SIG-M5 (cell line): ENCODE data around the gene TRIM41.

ENCODE experiments used
- DNase-seq: peaks from one replicate; lab custom pipeline; 2025; lab: John Stamatoyannopoulos, UW

The TRIM41 gene

DNA sequence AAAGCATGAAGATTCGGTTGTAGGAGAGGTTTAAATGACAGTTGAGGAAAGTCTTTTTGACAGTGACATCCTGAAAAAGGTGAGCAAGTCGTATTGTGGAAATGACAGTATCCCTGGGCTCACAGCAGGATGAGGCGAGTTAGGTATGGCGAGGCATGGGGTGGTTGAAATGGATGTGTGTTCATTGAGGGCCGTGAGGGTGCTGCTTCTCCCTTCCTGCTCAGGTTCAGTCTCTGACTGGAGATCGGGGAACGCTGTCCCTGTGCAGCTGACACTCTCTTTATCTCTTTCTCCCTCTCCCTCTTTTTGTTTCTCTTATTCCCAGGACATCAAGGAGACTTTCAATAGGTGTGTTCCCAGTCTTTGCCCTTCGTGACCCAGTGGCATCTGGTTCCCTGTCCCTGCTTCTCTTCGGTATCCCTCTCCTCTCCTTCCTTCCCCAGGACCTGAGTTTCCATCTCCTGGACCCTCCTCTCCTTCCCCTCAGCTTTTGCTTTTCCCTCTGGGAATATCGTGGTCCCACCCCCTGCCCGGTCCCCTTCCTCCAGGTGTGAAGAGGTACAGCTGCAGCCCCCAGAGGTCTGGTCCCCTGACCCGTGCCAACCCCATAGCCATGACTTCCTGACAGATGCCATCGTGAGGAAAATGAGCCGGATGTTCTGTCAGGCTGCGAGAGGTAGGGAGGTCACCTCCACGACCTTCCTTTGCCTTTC is 10.2 kb downstream of the TRIM41 start:
- DNase-seq, result no peak

DNA sequence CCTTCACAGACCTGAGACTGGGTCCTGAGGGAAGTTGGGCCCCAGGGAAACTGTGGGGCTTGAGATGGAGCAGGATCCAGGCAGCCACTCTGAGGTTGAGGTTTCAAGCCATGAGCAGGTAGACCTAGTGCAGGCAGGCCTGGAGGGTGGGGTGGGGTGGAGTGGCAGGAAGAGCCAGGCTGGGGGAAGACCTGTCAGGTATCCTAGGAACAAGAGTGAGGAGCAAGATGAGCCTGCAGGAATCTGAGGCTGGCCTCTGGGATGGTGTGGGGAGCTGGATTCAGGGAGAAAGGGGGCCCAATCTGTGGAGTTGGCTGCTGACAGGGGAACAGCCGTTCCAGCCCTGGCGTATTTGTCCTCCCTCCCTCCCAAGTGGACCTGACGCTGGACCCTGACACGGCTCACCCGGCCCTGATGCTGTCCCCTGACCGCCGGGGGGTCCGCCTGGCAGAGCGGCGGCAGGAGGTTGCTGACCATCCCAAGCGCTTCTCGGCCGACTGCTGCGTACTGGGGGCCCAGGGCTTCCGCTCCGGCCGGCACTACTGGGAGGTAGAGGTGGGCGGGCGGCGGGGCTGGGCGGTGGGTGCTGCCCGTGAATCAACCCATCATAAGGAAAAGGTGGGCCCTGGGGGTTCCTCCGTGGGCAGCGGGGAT is 10.8 kb downstream of the TRIM41 start:
- no peak for DNase-seq

DNA sequence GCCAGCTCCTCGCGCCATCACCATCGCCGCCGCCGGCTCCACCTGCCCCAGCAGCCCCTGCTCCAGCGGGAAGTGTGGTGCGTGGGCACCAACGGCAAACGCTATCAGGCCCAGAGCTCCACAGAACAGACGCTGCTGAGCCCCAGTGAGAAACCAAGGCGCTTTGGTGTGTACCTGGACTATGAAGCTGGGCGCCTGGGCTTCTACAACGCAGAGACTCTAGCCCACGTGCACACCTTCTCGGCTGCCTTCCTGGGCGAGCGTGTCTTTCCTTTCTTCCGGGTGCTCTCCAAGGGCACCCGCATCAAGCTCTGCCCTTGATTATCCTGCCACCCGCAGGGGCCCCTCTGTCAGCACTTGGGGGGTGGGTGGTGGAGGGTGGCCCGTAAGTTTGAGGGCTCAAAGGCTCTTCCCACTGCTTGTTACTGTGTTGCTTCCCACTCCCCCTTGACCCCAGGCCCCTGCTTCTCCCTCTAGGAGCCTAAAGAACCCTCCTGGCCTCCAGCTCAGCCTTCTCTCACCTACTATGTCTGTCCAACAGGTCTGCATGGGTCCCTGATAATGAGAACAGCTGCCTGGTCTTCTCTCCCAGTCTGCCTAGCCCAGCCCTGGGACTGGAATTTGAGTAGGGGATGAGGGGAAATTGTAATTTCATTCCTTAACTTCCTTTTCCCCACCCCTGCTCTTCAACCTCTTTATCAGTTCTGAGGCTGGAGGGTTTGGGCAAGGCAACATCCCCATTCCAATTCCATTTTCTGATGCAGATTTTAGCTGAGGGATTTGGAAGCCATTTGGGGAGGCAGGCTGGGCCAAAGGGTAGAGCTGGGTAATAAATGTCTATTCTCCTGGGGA is 11.6 kb downstream of the TRIM41 start:
- no peak for DNase-seq

DNA sequence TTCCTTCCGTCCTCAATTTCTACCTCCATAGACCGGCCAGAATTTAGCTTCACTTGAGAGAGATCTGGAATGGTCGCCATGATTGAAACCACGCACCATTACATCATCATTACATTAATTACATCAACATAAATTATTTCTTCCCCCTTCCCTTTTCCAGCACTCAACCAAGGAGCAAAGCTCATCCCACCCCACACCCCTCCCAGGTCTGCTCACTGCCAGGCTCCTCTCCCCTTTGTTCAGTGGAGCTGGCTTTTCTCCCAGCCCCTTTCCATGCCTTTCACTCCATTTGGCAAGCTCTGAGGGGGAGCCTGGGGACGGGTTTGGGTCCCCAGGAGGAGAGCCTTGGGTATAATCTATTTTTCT is 12.2 kb downstream of the TRIM41 start:
- no peak for DNase-seq

DNA sequence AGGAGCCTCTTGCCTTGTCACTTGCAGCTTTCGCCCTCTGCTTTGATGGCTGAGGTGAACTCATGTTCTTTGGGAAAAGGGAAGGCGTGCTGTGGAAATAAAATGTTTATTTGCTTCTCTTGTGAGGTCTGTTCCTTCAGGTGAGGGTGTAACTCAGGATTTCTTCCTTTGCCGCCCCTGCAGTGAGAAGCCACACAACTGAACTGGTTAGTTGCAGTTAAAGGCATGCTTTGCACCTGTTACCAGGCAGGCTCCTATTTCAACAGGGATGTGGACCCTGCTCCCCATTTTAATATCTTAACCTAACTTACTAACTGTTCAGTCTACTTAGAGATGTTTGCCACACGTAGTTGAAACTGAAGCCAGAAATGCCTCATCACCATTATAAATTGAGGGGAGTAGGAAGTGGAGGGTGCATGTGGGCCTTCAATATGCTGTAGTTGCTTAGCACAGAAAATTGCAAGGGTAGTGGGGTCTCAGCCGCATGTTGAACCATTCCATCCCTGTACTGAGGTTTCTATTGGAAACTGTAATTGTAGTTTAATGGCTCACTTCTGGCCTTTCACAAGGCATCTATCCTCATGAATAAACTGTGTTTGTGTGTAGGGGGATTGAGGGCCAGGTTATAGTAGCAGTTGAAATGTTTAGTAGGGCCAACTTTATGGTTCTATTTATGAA is 12.7 kb downstream of the TRIM41 start:
- no peak for DNase-seq

DNA sequence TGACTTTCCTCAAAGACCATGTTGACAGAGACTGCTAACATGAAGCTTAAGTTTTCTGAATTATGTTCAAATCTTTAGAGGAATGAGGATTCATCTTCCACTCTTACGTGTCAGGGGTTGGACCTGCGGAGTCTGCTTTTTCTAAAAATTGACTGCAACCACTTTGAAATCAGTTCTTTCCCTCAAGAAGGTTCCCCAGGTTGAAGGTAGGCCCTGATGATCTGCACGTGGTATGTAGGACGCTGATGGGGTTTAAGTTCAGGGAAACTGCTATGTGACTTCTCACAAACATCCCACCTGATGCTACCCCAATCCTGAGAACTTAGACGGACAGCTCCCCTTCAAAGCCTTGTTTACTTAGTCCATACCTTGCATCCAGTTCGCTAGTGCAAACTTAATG is 13.4 kb downstream of the TRIM41 start:
- DNase-seq, result no peak

DNA sequence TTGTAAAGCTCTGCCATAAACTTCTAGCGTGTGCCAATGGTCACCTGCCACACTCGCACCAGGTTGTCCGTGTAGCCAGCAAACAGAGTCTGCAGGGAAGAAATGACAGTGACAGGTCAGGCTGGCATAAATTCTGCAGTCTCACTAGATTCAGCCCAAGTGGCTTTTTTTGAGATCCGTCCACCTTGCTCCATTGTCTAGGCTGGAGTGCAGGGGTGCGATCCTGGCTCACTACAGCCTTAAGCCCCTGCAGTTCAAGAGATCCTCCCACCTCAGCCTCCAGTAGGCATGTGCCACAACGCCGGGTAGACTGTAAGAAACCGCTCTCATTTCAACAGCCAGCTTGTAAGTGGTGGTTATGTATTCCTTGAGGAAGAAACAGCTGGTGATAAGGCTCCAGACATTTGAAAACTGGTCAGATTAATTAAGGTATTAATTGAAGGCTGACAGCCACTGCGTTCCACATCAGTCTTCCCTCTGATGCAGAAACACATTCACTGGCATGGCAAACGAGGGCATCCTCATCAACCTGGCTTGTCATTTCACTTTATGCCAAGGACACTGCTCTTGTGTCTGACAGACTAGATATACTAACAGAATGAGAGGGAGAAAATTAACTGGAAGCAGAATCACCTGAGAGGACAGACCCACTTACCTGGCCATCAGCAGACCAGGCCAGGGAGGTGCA is 14.0 kb downstream of the TRIM41 start:
- DNase-seq, result no peak

DNA sequence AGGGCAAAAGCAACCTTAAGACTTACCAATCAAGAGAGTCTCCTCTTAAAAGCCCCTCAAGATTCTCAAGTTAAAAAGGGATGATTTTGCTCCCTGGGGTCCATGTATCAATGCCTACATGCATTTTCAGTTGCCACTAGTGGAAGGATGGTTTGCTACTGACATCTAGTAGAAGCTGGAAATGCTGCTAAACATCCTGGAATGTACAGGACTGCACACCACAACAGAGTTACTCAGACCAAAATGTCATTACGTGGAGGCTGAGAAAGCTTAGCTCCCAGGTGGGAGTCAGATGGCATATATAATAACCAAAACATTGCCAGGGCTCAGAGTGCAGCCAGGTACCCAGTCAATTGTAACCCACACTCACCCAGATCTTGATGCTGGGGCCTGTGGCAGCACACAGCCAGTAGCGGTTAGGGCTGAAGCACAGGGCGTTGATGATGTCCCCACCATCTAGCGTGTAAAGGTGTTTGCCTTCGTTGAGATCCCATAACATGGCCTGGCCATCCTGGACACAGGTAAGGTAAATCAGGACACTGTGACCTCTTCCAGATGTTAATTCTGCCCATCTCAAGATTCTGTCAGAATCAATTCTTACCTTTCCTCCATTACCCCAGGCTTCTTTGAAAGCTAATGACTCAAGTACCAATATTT is 14.8 kb downstream of the TRIM41 start:
- DNase-seq, result no peak

DNA sequence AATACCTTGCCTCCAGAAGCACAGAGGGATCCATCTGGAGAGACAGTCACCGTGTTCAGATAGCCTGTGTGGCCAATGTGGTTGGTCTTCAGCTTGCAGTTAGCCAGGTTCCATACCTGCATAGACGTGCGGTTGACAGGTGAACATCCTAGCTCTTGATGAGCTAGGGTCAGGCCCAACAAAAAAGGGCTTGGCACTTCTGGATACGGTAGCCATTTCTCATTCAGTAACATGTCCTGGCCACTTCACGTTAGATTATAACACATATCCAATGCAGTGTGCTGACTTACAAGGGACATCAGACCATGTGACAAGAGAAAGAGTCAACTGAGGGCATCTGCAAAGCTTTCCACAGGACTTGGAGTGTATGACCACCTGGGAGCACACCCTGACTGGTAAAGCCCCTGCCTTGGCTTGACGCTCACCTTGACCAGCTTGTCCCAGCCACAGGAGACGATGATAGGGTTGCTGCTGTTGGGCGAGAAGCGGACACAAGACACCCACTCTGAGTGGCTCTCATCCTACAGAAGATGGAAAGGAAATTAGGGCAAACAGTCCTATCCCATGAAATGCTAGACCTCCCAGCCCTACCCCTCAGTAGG is 16.1 kb downstream of the TRIM41 start:
- DNase-seq, result no peak

DNA sequence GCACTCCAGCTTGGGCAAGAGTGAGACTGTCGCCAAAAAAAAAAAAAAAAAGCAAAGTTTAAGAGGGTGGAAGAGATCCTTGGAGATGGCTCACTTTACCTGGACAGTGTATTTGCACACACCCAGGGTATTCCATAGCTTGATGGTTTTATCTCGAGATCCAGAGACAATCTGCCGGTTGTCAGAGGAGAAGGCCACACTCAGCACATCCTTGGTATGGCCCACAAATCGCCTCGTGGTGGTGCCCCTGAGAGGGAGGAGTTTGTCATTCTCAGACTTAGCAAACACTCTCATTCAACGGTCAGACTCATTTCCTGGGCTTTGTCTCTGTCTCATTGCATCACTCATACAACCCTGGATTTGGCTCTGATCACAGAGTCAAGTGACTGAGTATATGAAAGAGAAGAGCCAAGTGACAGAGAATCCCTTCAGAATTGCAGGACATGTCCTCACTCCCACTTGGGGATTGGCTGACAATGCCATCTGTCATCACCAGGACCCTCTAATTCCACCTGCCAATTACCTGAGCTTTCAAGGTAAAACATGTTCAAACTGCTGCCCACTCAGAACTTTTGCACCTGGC is 18.4 kb downstream of the TRIM41 start:
- no peak for DNase-seq

DNA sequence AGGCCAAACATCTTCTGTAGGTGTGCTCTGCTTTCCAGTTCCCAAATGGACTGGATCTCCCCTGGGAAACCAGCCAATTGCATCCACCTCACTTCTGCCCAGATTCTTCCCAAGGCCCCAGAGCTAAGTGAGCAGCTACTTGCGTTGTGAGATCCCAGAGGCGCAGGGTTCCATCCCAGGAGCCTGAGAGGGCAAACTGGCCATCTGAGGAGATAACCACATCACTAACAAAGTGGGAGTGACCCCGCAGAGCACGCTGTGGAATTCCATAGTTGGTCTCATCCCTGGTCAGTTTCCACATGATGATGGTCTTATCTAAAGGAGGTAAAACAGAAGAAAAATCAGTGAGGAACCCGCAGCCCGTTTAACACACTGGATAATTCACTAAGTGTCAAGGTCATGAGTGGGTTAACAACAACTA is 19.0 kb downstream of the TRIM41 start:
- no peak for DNase-seq

DNA sequence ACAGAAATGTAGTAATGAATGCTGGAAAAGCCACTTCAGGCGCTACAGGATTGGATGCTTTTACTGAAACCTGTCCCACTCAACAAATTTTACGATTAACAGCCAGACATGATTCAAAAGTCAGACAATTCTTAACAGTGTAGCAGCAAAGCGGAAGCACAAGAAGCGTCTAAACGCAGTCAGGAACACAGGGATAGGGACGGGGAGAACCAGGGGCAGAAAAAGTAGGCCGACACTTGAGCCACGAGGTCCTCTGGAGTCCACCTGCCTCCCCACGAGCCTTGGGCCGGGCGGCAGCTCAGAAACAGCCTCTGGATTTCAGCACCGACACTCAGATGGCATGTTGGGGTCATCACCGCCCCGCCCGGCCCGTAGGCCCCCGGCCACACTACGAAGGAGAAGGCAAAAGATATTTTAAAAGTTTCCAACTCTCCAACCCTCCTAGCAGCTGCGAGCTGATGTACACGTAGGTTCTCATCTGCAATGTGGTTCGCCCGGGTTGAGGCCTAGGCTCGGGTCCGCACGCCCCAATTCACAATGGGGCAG is 20.0 kb downstream of the TRIM41 start:
- no peak for DNase-seq

DNA sequence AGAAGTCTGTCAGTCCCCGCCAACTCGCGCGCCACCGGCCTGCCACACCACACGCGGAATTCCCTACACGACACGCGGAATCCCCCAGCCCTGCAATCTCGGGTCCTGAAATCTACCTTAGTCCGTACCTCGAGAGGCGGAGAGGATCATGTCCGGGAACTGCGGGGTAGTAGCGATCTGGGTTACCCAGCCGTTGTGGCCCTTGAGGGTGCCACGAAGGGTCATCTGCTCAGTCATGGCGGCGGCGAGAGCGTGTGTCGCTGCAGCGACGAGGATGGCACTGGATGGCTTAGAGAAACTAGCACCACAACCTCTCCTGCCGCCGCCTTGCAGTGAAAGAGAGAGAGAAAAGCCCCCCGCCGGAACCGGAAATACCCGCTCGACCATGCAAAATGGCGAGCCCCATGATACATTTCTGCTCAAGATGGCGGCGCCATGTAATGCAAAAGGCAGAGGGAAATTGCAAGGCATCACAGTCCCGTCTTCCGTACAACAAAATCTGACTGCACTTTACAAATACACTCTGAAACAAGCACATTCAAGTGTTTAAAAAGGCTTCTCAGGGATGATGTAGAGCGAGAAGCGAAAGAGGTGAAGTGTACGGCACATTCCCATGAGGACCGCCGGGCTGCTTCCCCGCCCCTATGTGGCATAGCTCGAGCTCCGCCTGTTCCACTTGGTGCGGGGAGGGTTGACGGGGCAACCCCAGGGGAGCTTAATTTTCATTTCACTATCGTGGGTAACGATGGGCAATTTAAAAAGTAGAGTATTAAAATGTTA is 20.7 kb downstream of the TRIM41 start, which contains the start of gene RACK1:
TSS of gene RACK1 (minus strand) at position 343 of the 780 bp plus-strand sequence. CDS start at position 237, 106 bp downstream.
- DNase-seq, result no peak

DNA sequence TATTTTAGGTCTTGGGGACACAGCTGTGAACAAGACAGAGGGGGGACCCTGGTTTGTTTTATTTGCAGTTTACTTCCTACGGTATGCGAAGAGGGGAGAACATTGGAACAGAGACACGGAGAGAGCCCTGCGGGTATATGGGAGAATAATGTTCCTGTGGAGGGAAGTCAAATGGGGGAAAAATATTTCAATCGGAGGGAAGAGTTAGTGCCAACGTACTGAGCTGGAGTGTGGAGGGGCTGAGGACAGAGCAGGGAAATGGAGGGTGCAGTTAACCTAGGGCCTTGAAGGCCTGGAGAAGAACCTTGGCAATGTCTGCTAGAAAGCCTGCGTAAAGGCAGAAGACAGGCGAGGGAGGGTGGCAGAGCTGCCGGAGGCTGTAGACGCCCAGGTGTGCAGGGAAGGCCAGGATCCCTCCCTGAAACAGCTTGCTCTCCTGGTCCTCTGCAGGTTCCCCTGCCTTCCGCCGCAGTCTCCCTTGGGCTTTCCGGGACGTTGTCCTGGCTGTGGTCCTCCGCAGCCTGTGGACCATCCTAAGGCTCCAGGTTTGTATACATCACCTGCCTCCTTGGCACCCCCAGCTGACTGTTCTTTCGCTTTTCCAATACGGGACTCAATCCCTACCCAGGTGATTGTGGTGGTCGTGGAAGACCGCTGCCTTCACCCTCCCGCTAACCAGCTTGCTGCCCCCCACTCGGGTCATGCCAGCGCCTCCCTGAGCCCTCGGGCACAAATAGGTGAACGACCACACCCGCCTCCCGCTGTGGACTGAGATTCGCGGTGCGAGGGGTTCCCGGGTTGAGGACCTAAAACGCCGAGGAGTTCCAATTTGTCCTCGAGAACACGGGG is 22.6 kb downstream of the TRIM41 start:
- no peak for DNase-seq

DNA sequence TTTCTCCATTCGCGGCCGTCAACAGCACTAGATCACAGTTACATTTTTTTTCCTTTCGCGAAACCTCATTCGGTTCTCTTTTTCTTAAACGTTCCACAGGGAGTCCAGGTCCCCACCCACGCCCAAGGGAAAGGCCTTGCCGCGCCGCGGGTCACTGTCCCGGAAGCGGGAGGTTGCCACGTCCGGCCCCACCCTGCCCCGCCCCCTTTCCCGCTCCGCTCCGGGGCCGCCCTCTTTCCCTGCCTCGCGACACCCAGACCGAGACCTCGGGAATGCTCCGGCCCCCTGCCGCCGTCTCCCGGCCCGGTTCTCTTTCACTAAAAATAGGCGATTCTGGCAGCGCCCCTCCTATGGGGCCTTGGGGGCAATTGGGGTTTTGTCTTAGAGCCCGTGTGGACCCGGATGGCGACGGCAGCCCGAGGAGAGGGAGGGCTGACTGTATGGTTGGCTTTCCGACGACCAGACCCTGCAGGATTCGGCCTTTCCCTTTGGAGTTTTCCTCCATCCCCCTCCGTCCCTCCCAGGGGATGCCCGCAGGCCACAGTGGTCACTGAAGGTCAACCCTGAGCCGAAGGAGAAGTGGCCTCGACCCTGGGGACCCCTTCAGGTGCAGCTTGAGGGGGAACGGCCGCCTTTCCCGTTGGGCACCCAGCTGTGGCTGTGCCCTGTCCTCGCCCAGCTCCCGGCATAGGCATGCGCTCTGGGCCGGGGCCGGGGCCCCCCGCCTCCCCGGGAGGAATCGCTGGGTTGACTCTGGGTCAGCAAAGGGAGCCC is 23.4 kb downstream of the TRIM41 start:
- DNase-seq, result no peak

DNA sequence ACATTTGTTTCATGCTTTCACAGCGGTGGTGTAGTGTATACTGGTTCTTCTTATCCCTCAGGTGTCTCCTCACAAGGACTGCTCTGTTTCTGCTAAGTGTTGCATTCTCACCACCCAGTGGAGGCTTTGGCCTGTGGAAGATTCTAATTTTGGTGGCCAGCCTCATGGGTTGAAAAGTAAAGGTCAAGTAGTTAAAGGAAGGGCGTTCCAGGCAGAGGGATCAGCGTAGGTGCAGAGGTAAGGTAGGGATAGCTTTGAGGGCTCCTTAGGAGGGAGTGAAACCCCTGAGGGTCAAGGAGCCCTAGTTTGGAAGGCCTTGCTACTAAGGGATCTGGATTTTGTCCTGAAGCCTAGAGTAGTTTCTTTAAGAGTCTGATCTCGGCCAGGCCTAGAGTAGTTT is 25.2 kb downstream of the TRIM41 start:
- DNase-seq, result no peak

DNA sequence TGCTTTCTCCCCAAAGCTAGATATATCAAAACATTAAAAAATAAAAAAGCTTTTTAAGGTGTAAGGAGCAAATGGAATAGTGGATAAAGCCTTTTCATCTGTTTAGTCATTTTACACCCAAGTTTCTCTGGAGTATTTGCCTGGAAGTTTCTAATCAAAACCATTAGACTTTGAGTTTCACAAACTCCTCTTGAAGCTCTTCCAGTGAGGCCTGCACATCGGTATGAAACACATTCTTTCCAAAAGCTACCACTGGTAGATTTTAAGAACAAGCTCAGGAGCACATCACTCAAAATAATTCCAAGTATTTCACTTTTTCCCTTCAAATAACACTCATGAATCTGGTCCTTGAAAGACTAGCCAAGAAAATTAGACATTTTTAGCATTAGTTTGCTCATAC is 32.2 kb downstream of the TRIM41 start:
- no peak for DNase-seq
